Stimulated activated CD8-positive, alpha-beta memory T cell treated with anti-CD3 and anti-CD28 coated beads, Interleukin-7, amount 100 ng/mL, for 24 hours (primary cell): Measurements from ENCODE around the gene FBXW7.

ENCODE experiments used
- DNase-seq: peaks from one replicate; pipeline ENCODE4 v3.0.0-alpha.2; 2020; ENCODE audit warnings: low read depth

FBXW7 gene

DNA sequence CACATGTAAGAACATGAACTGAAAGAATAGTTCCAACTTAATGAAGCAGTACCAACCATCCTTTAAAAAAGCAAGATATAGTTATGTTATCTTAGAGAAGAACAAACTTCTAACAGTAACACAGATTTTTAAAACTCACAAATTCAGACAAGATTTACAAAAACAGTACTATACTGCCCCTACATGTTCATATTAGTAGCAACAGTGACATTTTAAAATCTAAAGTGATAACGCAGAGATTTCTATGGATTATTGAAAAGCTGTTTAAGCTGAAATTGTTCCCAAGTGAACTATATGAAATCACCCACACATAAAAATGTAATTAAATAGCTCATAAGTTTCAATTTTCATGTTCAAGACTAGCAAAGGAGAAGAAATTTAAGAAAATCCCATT, 166.0 kb downstream of the FBXW7 start:
- no peak for DNase-seq

- DNase-seq = no peak
Observed at GRCh38 chr4:152369203-152369901, 166.5 kb downstream of the FBXW7 start.

DNA sequence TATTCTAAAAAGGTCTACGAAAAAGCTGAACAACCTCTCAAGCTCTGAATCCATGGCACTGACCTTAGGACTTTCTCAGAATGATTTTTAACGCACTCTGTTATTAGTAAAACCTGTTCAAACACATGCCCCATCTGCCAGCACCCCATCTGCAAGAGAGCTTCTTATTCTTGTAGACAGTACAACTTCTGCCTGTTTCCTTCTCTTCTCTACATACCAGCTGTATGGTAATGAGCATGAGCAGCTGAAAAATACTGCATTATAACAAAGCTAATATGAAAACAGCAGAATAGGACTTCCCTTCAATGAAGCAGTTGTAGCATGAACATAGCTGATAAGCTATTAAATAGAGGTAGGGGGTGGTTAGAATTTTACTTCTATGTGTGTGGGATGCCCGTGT, 167.9 kb downstream of the FBXW7 start:
- DNase-seq = no peak

GRCh38 chr4:152364883-152365282, 171.0 kb downstream of the FBXW7 start:
- DNase-seq = no peak

DNA sequence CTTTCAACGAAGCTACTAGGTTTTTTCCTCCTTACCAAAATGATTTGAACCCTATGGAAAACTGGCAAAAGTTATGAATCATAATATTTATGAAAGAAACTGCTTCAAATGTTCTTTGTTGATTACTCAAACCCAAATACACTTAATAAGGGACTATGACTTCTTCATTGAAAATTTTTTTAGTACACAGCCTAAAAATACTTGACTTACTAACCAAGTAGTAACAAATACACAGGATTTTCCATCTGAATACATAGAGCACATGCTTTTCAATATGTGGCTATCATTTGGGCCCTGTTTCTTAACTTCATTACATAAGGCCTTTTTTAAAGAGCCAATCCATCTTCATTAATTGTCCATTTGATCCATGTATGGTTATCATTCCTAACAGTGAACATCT, 171.5 kb downstream of the FBXW7 start:
- DNase-seq = no peak

GRCh38 chr4:152363904-152364303, 172.0 kb downstream of the FBXW7 start:
- DNase-seq = no peak

- DNase-seq = no peak
Observed at GRCh38 chr4:152363086-152363485, 172.8 kb downstream of the FBXW7 start.

DNA sequence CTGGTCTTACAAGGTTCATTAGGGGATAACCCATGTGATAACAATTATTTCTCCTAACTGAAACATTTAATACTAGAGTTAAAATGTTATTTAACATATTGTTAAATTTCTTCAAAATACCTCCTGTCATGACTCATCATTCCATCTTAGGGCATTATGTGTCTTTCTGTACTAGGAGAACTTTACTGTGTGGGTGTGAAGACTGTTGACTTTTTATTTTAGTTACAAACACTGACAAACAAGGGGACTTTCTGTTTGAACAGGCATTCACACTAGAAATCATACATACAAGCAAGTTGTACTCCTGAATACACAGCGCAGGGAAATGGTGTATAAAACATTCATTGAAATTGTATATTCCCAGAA, 175.9 kb downstream of the FBXW7 start:
- no peak for DNase-seq

DNA sequence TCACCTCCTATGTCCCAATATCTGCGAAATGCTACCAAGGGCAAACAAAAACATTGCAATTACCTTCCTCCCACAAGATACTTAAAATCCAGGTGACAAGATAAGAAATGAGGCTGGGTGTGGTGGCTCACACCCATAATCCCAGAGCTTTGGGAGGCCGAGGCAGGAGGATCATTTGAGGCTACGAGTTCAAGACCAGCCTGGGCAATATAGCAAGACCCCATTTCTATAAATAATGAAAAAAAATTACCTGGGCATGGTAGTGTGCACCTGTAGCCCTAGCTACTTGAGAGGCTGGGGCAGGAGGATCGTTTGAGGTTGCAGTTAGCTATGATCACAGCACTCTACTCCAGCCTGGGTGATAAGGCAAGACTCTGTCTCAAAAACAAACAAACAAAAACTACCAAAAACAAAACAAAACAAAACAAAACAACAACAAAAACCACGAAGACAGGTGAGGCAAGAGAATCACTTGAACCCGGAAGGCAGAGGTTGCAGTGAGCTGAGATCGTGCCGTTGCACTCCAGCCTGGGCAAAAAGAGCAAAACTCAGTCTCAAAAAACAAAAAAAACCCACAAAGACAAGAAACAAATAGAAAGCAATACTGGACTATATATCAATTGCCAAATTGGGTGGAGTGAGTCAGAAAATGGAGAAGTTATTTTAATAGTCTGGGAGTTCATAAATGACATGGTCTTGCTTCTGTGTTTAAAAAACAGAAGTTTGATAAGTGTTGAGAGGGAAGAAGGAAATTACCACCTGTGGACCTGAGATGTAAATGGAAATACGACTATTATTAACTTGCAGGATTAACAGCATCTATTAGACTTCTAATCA, 176.5 kb downstream of the FBXW7 start:
- no peak for DNase-seq

DNA sequence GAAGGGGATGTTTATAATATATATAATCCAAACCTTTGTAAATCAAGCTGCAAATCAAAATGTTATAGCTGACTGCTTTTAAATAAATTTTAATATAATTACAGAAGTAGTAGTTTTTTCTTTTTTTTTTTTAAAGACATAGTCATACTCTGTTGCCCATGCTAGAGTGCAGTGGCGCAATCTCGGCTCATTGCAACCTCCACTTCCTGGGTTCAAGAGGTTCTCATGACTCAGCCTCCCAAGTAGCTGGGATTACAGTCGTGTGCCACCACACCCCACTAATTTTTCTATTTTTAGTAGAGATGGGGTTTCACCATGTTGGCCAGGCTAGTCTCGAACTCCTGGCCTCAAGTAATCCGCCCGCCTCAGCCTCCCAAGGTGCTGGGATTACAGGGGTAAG, 178.7 kb downstream of the FBXW7 start:
- DNase-seq = no peak

DNA sequence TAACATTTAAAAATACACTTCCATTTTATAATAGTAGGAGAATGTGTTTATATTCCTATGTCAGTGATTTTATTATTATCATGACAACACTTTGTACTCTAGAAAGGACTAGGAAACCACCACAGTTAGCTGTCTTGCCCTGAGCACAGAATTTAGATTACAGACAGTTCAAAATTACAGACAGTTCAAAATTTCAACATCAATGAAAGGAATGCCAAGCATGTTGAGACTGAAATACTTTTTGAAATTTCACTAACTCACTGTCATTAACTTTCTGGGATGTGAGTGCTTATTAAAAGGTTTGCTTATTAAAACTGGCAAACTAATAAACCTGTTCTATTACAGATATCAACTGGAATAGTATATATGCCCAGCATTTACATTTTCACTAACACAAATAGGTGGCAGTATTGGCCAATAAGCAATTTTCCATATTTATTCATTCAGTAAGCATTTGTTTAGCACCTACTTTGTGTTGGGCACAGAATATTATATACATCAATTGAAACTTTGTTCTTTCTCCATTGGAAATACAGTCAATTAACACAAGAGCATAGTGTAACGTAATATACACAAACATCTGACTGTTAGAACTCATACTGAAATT, 179.4 kb downstream of the FBXW7 start:
- no peak for DNase-seq

DNA sequence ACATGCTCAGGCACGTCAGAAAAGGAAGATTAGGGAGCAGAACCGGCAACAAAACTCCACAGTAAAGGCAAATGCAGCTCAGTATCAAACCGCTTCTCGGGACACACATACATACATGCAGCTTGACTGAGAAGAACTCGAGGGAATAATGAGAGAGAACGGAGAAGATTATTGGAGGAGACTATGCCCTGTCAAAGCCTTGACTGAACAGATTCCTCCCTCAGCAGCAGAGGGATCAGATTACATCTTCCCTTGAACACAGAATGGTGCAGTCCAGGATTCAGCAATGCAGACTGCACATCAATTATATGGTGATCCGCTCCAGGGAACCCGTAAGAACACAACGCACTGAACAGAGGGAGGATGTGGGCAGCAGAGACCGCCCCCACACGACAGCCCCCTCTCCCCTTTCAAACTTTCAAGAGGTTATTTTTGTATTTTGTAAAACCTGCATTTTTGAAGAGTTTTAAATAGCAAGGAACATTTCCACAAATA, 183.2 kb downstream of the FBXW7 start:
- DNase-seq = no peak

DNA sequence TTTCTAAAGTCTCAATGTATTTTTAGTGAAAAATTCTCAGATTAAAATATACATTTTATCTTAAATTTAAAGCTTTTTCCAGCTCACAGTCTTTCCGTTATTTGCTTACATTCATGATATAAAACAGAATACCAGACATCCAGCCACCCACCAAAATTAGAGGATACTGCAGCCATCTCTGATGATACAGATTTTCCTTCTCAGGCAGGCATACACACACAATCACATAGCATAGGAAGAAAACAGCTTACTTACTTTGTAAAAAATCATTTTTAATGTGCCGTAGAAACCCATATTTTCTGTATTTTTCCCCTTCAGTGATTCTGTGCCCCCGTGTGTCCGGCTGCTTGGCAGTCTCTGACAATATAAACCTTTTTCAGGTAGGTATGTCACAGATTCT, 183.7 kb downstream of the FBXW7 start:
- DNase-seq = no peak

DNA sequence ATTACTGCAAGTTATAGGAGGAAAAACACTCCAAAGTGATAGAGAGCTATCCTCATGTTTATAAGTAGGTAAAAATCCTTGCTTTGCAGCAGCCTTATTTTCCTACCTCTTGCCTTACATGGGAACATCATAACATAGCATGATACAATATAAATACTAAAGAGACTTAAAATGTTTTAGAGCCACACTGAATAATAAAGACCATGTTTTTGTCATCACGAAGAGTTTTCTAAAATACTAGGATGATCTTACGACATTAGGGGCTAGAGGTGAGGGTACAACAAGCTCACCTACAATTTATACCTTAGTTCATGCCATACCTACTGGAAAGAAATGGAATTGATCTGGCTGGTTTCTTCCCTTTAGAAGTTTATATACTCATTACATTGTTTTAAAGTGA, 184.8 kb downstream of the FBXW7 start:
- no peak for DNase-seq

DNA sequence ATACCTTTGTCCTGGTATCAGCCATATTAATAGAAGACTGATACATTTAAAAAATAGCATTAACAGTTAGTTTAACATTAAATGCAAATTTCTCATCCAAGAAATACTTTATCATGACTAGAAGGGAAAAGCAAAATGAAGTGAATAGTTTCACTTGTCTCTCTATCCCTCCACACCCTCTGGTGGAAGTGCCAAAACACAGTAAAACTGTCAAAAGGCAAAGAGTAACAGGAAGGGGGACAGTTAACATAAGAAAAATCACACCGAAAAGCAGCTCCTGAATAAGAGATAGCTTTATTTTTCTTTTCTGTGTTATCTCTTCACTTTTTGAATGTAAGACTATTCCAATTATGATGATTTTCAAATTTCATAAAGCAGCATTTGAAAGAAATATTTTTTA, 187.2 kb downstream of the FBXW7 start:
- DNase-seq = no peak

GRCh38 chr4:152346979-152347378, 188.9 kb downstream of the FBXW7 start:
- DNase-seq = no peak

DNA sequence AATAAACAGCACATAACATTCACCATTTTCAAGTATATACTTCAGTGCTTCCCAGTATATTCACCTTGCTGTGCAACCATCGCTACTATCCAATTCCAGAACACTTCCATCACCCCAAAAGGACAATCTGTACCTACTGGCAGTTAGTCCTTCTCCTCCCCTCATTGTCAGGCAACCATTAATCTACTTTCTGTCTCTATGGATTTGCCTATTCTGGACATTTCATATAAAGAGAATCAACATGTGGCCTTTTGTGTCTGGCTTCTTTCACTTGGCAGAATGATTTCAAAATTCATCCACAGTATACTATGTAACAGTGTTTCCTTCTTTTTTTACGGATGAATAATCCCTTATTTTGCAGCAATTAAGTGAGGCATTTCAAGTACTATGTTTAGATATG, 189.4 kb downstream of the FBXW7 start:
- DNase-seq = no peak

DNA sequence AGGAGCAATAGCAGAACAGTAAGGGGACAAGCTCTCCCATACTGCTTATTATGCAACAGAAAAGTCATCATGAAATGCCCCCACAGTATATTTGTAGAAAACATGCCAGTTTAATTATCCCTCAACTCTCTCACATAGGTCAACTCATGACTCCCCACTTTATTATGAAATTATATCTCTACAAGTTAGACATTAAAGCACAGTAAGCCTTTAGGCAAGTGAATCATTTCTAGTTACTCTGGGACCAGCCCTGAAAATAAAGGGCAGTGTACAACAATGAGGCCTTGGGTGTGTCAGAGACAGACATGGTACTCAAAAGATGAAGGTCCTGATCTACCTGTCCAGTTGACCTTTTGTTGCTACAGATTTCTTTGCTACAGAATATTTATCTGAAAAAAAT, 191.9 kb downstream of the FBXW7 start:
- no peak for DNase-seq

DNA sequence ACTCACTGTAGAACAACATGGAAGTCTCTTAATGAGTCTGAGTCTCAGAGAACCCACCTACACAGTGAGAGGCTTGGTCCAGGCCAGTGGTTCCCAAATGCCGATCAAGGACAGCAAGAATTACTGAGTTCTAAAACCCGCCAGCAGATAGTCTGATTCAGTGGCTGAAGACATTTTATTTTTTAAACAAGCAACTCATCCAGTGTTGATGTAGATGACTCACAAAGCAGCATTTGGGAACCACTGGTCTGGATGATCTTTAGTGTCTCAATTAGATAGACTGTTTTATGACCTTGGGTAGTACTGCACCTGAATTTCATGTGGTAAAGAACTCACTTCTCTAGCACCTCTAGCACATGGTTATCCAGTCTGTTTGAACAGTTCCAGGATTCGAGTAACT, 193.6 kb downstream of the FBXW7 start:
- no peak for DNase-seq

GRCh38 chr4:152340818-152341217, 195.1 kb downstream of the FBXW7 start:
- DNase-seq = no peak

- no peak for DNase-seq
Observed at GRCh38 chr4:152339576-152339975, 196.3 kb downstream of the FBXW7 start.

DNA sequence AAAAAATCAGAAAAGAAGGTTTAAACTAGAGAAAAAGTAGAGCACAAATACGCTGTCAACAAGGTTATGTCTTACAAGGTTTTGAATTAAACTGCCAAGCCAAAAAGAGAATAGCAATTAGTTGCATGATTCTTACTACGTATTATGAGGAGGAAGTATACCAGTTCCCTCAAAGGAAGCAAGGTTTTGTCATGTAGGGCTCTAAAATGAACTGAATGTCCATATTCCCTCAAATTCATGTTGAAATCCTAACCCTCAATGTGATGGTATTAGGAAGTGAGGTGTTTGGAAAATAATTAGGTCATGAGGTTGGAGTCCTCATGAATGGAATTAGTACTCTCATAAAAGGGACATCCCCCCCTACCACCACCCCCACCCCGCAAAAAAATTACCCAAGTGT, 201.0 kb downstream of the FBXW7 start:
- DNase-seq = no peak

DNA sequence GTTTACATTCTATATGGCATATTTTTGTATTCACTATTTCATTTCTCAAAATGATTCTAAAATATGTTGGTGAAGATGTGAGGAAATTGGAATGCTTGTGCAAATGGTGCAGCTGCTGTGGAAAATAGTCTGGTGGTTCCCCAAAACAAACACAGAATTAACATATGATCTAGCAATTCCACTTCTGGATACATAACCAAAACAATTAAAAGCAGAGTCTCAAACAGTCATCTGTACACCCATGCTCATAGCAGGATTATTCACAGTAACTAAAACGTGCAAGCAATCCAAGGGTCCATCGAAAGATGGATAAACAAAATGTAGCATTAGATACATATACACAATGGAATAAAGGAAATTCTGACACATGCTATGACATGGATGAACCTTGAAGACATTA, 204.8 kb downstream of the FBXW7 start:
- DNase-seq = no peak
